RWPE1 (cell line): ENCODE results near the gene SACS.

Experiments
- CTCF ChIA-PET: fragments of 350-600 bp; sonication (Branson Sonifier 250); formaldehyde crosslinking; extraction: SDS; loops from one replicate; lab custom pipeline; 2021; lab: Yijun Ruan, JAX
- POLR2A ChIA-PET: fragments of 400-600 bp; formaldehyde crosslinking; extraction: SDS; loops from one replicate; lab custom pipeline; 2020; ENCODE audit warnings: antibody characterized with exemption; ENCODE audit not compliant: low non-redundant PET; lab: Yijun Ruan, JAX
- DNase-seq: peaks from one replicate; pipeline ENCODE4 v3.0.0; 2012; ENCODE audit warnings: low spot score
- H3K27ac ChIP-seq: fragments of 450-650 bp; 2 replicates; pipeline ENCODE4 v1.5.1; 2017
- TF ChIP-seq, protein P1 (sequence below): fragments of 450-650 bp; conservative IDR thresholded peaks from 2 replicates; pipeline ENCODE4 v1.5.1; 2017; ENCODE audit warnings: low read depth, mild to moderate bottlenecking

The SACS gene

DNA sequence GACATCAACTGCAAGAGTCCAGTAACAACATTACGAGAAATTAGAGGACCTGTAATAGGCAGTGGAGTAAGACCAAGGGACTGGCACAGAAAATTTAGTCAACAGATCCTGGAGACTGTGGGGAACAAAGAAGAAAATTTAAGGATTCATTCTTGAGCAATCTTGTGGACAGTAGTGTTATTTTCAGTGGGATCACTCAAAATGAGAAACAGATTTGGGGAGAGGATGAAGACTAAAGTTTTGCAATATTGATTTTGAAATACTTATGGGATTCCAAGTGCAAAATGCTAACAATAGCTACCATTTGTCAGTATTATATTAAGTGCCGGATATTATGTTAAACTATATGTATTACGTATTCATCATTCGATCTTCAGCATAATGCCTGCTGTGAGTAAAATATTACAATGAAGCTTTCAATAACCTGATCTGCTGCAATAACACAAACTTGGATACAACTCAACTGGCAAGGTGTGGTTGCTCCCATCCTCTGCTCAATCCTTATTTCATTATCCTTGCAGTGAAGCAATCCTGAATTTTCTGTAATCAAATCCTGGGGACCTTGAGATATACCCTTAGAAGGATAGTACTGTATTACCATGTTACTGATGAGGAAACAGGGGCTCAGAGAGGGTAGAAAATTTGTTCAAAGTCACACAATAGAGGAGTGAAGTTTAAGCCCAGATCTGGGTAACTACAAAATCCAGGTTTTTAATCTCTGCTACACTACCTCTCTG, 84.2 kb downstream of the SACS start:
- TF ChIP-seq, protein P1, sequence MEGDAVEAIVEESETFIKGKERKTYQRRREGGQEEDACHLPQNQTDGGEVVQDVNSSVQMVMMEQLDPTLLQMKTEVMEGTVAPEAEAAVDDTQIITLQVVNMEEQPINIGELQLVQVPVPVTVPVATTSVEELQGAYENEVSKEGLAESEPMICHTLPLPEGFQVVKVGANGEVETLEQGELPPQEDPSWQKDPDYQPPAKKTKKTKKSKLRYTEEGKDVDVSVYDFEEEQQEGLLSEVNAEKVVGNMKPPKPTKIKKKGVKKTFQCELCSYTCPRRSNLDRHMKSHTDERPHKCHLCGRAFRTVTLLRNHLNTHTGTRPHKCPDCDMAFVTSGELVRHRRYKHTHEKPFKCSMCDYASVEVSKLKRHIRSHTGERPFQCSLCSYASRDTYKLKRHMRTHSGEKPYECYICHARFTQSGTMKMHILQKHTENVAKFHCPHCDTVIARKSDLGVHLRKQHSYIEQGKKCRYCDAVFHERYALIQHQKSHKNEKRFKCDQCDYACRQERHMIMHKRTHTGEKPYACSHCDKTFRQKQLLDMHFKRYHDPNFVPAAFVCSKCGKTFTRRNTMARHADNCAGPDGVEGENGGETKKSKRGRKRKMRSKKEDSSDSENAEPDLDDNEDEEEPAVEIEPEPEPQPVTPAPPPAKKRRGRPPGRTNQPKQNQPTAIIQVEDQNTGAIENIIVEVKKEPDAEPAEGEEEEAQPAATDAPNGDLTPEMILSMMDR = no peak
- no peak overlapping the region for H3K27ac ChIP-seq
- no peak for DNase-seq
- CTCF ChIA-PET = no interaction called here
- POLR2A ChIA-PET = no interaction called here

DNA sequence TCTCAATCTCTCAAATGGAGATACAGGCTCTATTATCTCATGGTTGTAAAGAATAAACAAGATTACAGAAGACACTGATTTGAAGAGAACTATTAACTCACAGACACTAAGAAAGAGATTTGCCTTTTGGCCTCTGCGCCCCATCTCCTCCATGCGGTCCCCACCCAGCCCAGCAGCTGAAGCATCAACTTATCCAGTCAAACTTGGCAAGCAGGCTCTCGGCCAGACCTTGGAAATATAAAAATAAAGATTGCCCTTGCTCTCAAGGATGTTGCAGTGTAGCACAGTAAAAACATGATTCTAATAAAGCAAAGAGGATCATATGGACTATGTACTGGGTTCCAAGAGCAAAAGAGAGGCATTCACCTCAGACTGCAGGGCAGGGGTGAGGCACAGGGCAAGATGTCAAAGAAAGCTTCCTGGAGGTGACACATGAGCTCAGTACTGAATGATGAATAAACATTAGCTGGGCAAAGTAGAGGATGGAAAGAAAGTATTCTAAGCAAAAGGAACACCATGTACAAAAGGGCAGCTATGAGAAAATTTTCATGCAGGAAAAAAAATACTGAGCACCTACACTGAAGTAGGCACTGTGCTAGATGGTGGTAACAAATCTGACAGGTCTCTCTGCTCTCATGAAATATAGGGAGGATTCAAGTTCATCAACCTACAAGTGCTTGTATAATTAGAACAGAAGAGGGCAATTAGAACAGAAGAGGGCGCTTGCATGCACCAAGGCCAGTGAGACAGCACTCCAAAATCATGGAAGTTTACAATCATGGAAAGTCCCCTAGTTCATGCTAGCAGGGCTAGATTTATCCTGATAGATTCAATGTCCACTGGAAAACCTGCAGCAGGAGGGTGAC, 85.0 kb downstream of the SACS start:
- H3K27ac ChIP-seq = no peak overlapping the region
- TF ChIP-seq, protein P1 = no peak
- ChIA-PET CTCF (no interaction called here), POLR2A (no interaction called here)
- no peak for DNase-seq

DNA sequence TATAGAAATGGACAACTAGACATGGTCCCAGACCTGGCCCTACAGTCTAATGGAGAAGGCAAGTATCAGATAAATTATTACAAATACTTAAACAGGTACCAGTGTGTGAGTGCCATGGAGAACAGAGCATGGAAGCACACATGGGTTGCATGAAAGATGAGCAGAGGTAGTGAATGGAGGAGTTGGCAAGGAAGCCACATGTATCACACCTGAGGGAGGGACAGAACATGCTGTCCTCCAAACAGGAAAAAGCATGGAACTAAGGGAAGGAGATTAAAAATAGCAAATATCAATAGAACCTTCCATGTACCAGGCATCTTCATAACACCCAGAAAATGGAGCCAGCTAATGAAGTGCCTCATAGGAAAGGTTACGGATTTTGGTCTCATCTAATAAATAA, 85.9 kb downstream of the SACS start:
- DNase-seq = no peak
- CTCF ChIA-PET = no interaction called here
- TF ChIP-seq, protein P1 = no peak
- no peak overlapping the region for H3K27ac ChIP-seq
- POLR2A ChIA-PET = no interaction called here

DNA sequence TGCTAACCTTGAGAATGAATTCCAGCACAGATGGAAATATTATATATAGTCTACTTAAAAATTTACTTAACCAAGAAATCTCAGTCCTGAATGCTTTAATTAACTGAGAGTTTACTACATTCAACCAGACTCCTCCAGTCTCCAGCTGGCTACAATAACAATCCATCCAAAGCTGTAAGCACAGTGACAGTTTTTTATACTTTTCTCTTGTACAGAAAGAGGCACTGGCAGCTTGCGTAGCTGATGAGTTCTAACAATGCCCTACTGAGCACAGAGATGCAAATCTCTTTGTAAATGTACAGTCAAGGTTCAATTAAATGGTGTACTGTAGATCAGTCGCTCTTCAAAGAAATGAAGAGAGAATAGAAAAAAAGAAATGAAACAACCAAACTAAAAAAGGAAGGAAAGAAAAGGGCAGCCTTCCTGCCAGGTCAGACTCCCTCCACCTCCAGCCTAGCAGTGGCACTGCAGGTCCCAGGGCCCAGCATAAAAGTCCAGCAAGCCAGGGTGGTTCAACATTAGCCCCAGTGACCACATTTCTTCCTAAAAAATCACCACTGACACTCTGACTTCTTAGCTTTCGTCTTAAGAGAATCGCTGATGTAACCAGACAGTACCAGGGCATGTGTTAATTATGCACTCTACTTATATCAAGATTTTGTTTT, 88.4 kb downstream of the SACS start:
- POLR2A ChIA-PET = no interaction called here
- no peak overlapping the region for H3K27ac ChIP-seq
- CTCF ChIA-PET = interaction anchor here (0.7 kb wide), 1 partner anchor 62 kb away, joined by 3 read pairs; no protein-coding TSS in a partner anchor
- DNase-seq = no peak
- TF ChIP-seq, protein P1 = no peak

DNA sequence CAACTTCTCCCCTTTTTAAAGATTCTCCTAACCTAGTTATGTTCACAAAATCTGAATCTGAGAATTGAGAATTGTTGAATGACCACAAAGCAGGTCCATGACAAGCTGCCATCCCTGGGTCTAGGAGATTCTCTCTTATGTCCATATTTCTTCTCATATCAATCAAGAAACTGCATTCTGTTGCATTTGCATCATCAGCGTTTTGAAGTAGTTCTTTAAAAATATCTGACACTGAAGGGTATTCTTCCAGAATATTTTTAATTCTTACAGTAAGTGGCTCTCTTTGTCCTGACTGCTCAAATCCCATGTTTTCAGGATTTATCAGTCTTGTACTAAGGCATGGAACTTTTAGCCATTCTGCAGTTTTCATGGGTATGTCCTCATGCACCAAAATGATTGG, 94.3 kb downstream of the SACS start:
- CTCF ChIA-PET = no interaction called here
- TF ChIP-seq, protein P1 = no peak
- DNase-seq = no peak
- POLR2A ChIA-PET = no interaction called here
- H3K27ac ChIP-seq = no peak overlapping the region

DNA sequence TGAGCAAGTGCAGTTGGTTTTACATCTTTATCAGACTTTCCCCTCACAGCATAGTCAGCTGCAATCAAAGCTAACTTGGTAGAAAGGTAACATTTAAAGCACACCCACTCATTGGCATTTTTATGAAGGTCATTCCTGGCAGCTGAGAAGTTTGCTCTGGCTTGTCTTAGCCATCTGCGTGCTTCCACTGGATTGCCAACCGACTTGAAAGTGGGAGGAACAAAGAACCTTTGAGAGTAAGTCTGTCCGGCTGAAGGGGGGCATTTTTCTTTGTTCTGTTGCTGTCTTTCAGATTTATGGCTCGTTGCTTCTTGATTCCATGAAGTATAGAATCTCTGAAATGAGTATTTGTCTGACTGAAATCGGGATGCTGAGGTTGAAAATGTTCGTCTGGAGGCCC, 103.1 kb downstream of the SACS start:
- ChIA-PET POLR2A (no interaction called here), CTCF (interaction anchor here (0.7 kb wide), 1 partner anchor 927 kb away, joined by 5 read pairs; no protein-coding TSS in a partner anchor)
- no peak overlapping the region for H3K27ac ChIP-seq
- DNase-seq = no peak
- TF ChIP-seq, protein P1 = no peak
